ENCODE results near the gene DIAPH1. TPM values are rescaled to one million over a fixed set of nuclear protein-coding genes. Genes with fewer than 3 reads are reported as not detected.

The DIAPH1 gene
- total RNA-seq, 1 experiment from 2014 or later: 56.2 TPM

- Histone ChIP-seq H3K36me3 (peaks cover 25% of the 10 kb centered on the region), H3K9me3 (replicated peaks) (no peaks in the 10 kb centered on the region), H3K4me3 (no peak overlapping the region), H3K4me1 (no peaks in the 10 kb centered on the region), H3K27ac (no peak overlapping the region), H3K27me3 (no peaks in the 10 kb centered on the region)
- no peak for DNase-seq
Observed at GRCh38 chr5:141533897-141534296, 84.9 kb downstream of the DIAPH1 start.

DNA sequence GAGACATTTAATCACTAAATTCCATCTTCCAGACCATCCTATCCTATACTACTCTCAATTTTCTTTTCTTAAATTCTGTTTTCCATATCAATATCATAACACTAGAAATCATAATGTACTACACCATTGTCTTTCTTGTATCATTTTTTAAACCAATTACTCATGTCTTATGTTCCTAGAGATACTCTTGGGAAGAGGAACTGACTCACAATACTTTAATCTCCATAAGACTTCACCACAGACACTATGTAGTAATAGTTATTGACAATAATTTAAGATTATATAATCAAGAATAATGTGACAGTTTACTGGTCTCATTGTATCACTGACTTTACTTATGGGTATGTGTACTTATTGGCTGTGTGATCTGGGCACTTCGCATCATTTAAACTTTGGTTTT lies 86.1 kb downstream of the DIAPH1 start:
- no peak overlapping the region for H3K27ac ChIP-seq
- H3K9me3 ChIP-seq (replicated peaks): no peaks in the 10 kb centered on the region
- no peaks in the 10 kb centered on the region for H3K27me3 ChIP-seq
- no peak for DNase-seq
- no peak overlapping the region for H3K4me3 ChIP-seq
- no peaks in the 10 kb centered on the region for H3K4me1 ChIP-seq
- peaks cover 21% of the 10 kb centered on the region for H3K36me3 ChIP-seq

DNA sequence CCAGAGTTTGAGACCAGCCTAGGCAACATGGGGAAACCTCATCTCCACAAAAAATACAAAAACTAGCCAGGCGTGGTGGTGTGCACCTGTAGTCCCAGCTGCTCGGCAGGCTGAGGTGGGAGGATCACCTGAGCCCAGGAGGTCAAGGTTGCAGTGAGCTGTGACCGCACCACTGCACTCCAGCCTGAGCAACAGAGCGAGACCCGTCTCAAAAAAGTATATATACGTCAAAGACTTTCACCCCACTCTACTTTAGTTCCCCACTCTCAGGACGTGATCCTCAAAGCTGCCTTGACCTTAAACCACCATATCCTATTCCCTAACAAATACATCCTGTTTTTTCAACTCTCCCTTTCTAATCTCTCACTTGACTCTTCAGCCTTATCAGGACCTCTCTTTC lies 88.9 kb downstream of the DIAPH1 start:
- Histone ChIP-seq H3K27me3 (no peaks in the 10 kb centered on the region), H3K9me3 (replicated peaks) (no peaks in the 10 kb centered on the region), H3K4me3 (no peak overlapping the region), H3K27ac (no peak overlapping the region), H3K4me1 (peaks cover 3% of the 10 kb centered on the region; the same call in 1 of the 2 replicates), H3K36me3 (peaks cover 24% of the 10 kb centered on the region)
- DNase-seq: no peak

GRCh38 chr5:141529002-141529401 lies 89.8 kb downstream of the DIAPH1 start:
- H3K9me3 ChIP-seq (replicated peaks): no peaks in the 10 kb centered on the region
- H3K27me3 ChIP-seq: no peaks in the 10 kb centered on the region
- DNase-seq: no peak
- no peak overlapping the region for H3K27ac ChIP-seq
- no peak overlapping the region for H3K4me3 ChIP-seq
- H3K36me3 ChIP-seq: peaks cover 19% of the 10 kb centered on the region
- peaks cover 9% of the 10 kb centered on the region for H3K4me1 ChIP-seq

DNA sequence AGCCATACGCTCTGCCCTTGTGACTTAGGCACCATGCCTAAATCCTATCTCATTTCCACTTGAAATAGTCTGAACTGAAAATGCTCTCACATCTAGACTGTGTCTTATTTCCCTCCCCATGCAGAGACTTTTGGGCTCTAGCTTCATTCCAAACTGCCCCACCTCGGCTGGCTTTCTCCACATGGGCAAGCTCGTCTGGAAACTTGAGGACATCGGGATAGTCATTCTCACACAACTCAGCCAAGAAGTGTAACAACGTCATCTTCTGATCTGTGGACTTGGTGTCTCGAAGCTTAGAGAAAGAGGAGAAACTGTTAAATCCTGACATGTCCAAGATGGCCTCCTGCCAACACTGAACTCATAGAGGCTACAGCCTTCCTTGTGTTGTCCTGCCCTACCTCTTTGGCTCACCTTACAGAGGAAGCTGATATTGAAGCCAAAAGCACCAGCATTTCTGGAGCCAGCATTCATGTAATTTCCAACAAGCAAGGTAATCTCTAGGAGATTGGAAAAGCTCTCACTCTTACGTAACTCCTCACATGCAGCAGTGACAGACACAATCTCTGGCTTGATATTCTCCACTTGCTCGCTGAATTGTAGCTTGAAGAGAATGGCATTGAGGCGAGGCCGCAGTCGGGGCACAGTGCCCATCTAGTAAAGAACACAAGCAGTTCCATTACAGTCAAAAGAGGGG lies 90.4 kb downstream of the DIAPH1 start:
- Histone ChIP-seq H3K27ac (no peak overlapping the region), H3K4me3 (no peak overlapping the region), H3K4me1 (peaks cover 14% of the 10 kb centered on the region), H3K9me3 (replicated peaks) (no peaks in the 10 kb centered on the region), H3K27me3 (no peaks in the 10 kb centered on the region), H3K36me3 (peaks cover 24% of the 10 kb centered on the region)
- DNase-seq: no peak

- no peaks in the 10 kb centered on the region for H3K27me3 ChIP-seq
- no peak overlapping the region for H3K27ac ChIP-seq
- H3K36me3 ChIP-seq: peaks cover 26% of the 10 kb centered on the region
- DNase-seq: no peak
- H3K9me3 ChIP-seq (replicated peaks): no peaks in the 10 kb centered on the region
- H3K4me1 ChIP-seq: peaks cover 25% of the 10 kb centered on the region
- no peak overlapping the region for H3K4me3 ChIP-seq
Observed at GRCh38 chr5:141527426-141527825, 91.4 kb downstream of the DIAPH1 start.

DNA sequence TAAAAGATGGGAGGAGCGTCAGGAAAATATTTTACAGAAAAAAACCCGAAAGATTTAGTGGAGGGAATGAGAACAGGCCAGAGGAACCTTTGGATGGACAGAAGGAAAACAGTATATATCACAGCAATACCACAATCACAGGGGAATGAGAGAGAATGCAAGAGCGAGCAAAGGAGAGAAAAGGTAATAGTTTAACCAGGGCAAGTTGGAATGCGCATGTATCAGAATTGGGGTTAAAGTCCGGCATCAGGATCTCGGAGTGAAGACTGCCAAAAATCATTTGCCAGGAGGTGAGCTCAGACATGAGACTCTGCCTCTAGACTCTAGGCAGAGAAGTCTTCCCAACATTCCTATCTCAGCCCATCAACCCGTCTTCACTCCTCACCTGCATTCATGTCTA lies 93.1 kb downstream of the DIAPH1 start:
- no peaks in the 10 kb centered on the region for H3K9me3 ChIP-seq (replicated peaks)
- peaks cover 26% of the 10 kb centered on the region for H3K36me3 ChIP-seq
- no peak for DNase-seq
- H3K4me1 ChIP-seq: peaks cover 38% of the 10 kb centered on the region
- no peaks in the 10 kb centered on the region for H3K27me3 ChIP-seq
- no peak overlapping the region for H3K4me3 ChIP-seq
- H3K27ac ChIP-seq: no peak overlapping the region

GRCh38 chr5:141524604-141525597 lies 93.9 kb downstream of the DIAPH1 start:
- H3K9me3 ChIP-seq (replicated peaks): no peaks in the 10 kb centered on the region
- H3K4me3 ChIP-seq: no peak overlapping the region
- H3K27ac ChIP-seq: peak overlapping the region; percentile 3; the same call in 1 of the 2 replicates
- DNase-seq: peak; percentile 92 to 99
- peaks cover 29% of the 10 kb centered on the region for H3K36me3 ChIP-seq
- peaks cover 45% of the 10 kb centered on the region for H3K4me1 ChIP-seq
- H3K27me3 ChIP-seq: no peaks in the 10 kb centered on the region

- Histone ChIP-seq H3K27ac (peak overlapping the region; percentile 3; the same call in 1 of the 2 replicates), H3K27me3 (no peaks in the 10 kb centered on the region), H3K9me3 (replicated peaks) (no peaks in the 10 kb centered on the region), H3K36me3 (peaks cover 36% of the 10 kb centered on the region), H3K4me1 (peaks cover 54% of the 10 kb centered on the region), H3K4me3 (no peak overlapping the region)
- DNase-seq: no peak
Observed at GRCh38 chr5:141523991-141524390, 94.8 kb downstream of the DIAPH1 start.

GRCh38 chr5:141522301-141522700 lies 96.5 kb downstream of the DIAPH1 start:
- Histone ChIP-seq H3K27ac (peak overlapping the region; percentile 89), H3K4me3 (no peak overlapping the region), H3K27me3 (no peaks in the 10 kb centered on the region), H3K4me1 (peaks cover 71% of the 10 kb centered on the region), H3K9me3 (replicated peaks) (no peaks in the 10 kb centered on the region), H3K36me3 (peaks cover 35% of the 10 kb centered on the region)
- DNase-seq: no peak

- Histone ChIP-seq H3K27me3 (no peaks in the 10 kb centered on the region), H3K4me3 (no peak overlapping the region), H3K36me3 (peaks cover 41% of the 10 kb centered on the region), H3K4me1 (peaks cover 81% of the 10 kb centered on the region), H3K27ac (peak overlapping the region; percentile 89), H3K9me3 (replicated peaks) (no peaks in the 10 kb centered on the region)
- peak; percentile 93 to 99 for DNase-seq
Observed at GRCh38 chr5:141521244-141521781, 97.5 kb downstream of the DIAPH1 start.

DNA sequence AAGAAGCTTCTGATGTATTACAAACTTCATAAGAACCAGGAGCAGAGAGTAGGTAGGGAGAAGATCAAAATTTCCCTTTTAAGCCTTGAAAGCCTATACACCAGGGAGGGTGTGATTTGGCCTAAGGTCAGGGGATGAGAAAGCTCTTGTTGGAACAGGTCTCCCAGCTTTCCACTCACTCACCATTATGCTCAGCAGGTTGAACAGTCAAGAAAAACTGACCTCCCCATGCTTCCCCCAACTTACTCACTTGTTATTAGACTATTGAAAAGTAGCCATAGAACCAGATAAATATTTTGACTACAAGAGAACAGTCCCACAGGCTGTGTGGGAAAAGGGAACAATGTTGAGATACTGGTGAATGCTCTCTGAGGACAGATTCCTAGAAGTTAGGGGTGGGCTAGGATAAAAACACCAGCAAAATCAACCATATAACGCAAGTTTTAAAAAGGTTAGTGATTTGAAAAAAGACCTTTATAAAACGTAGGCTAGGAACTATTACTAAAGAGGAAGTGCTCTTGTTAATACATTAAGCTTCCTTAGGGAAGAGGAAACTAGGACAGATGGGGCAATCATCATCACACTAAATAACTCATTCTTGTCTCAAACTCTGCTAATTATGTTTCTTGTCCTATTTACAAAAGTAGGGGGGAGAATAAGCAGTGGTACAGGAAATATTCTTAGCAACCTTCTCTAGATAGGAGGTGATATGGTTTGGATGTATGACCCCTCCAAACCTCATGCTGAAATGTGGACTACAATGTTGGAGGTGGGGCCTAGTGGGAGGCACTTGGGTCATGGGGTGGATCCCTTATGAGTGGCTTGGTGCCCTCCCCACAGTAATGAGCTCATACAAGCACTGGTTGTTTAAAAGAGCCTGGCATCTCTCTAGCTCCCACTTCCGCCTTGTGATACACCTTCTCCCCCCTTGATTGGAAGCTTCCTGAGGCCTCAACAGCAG lies 98.9 kb downstream of the DIAPH1 start:
- H3K4me1 ChIP-seq: peaks cover 92% of the 10 kb centered on the region

GRCh38 chr5:141518618-141519015 lies 100.2 kb downstream of the DIAPH1 start:
- Histone ChIP-seq H3K27ac (peak overlapping the region; percentile 89), H3K9me3 (replicated peaks) (no peaks in the 10 kb centered on the region)
- DNase-seq: peak in 1 of 2 experiments; percentile 45

More for the DNA sequence above, 98.9 kb downstream of the DIAPH1 start:
- Histone ChIP-seq H3K4me3 (no peak overlapping the region), H3K27me3 (no peaks in the 10 kb centered on the region), H3K27ac (peak overlapping the region; percentile 89), H3K9me3 (replicated peaks) (no peaks in the 10 kb centered on the region), H3K36me3 (peaks cover 38% of the 10 kb centered on the region)
- DNase-seq: no peak

More at GRCh38 chr5:141518618-141519015, 100.2 kb downstream of the DIAPH1 start:
- Histone ChIP-seq H3K36me3 (peaks cover 32% of the 10 kb centered on the region), H3K27me3 (no peaks in the 10 kb centered on the region), H3K4me1 (peaks cover 88% of the 10 kb centered on the region), H3K4me3 (no peak overlapping the region)
